ENCODE data around the gene ARID3B. TPM values are rescaled to one million over a fixed set of nuclear protein-coding genes. Genes with fewer than 3 reads are reported as not detected.

ARID3B gene
- total and polyA plus RNA-seq, 2 of the 13 experiments (the other 11 are each of a cell fraction or from before 2014, with no cell fraction given): 5.3 to 12.8 TPM

DNA sequence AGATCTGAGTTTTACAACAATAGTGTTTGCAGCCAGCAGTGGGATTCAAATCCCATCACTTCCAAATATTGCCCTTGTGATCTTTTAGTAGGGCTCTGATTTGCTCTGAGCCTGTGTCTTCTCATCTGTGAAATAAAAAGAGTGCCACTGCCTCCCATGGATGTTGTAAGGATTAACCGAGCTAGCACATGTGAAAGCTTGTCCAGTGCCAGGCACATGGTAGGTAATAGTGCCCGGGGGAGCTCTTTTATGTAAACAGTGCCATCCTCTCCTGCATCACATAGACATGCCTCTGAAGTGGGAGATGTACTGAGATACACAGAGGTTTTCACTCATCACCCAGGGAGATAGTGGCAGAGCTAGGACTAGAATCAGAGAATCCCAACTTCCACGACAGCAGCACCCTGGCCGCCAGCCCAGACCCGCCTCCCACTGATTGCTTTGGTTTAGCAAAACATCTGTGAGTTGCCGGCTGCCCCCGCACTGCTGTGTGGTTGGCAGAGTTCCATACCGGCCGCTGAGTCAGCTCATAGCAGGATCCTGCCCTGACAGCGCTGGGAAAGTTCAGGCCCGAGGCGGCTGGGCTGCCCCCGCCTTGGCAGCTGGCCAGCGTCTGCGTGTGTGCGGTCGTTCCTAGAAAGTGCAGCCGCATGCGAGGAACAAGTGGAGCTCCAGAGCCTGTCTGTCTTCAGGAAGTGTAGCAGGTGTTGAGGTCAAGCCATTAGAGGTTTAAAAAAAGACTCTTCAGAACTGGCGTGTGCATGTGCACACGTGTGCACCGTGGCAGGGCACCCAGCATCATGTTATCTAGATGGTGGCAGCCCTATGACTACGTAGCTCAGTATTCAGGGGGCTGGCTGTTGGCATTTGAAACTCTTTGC is 5.0 kb downstream of the ARID3B start (continued):
- TF ChIP-seq, protein P1, sequence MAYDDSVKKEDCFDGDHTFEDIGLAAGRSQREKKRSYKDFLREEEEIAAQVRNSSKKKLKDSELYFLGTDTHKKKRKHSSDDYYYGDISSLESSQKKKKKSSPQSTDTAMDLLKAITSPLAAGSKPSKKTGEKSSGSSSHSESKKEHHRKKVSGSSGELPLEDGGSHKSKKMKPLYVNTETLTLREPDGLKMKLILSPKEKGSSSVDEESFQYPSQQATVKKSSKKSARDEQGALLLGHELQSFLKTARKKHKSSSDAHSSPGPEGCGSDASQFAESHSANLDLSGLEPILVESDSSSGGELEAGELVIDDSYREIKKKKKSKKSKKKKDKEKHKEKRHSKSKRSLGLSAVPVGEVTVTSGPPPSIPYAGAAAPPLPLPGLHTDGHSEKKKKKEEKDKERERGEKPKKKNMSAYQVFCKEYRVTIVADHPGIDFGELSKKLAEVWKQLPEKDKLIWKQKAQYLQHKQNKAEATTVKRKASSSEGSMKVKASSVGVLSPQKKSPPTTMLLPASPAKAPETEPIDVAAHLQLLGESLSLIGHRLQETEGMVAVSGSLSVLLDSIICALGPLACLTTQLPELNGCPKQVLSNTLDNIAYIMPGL (CRISPR knock-in tag; IDR thresholded peaks at IDR 0.05; ENCODE audit: borderline replicate concordance in 1 of 2, low read depth in 1 of 2): peak; percentile 49 to 58; a peak in 3 of 4 replicates
- TF ChIP-seq, protein P2, sequence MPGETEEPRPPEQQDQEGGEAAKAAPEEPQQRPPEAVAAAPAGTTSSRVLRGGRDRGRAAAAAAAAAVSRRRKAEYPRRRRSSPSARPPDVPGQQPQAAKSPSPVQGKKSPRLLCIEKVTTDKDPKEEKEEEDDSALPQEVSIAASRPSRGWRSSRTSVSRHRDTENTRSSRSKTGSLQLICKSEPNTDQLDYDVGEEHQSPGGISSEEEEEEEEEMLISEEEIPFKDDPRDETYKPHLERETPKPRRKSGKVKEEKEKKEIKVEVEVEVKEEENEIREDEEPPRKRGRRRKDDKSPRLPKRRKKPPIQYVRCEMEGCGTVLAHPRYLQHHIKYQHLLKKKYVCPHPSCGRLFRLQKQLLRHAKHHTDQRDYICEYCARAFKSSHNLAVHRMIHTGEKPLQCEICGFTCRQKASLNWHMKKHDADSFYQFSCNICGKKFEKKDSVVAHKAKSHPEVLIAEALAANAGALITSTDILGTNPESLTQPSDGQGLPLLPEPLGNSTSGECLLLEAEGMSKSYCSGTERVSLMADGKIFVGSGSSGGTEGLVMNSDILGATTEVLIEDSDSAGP (CRISPR knock-in tag; IDR thresholded peaks at IDR 0.05; ENCODE audit: borderline replicate concordance): peak; percentile 90; the same call in 1 of the 2 replicates
- TF ChIP-seq, protein P3, sequence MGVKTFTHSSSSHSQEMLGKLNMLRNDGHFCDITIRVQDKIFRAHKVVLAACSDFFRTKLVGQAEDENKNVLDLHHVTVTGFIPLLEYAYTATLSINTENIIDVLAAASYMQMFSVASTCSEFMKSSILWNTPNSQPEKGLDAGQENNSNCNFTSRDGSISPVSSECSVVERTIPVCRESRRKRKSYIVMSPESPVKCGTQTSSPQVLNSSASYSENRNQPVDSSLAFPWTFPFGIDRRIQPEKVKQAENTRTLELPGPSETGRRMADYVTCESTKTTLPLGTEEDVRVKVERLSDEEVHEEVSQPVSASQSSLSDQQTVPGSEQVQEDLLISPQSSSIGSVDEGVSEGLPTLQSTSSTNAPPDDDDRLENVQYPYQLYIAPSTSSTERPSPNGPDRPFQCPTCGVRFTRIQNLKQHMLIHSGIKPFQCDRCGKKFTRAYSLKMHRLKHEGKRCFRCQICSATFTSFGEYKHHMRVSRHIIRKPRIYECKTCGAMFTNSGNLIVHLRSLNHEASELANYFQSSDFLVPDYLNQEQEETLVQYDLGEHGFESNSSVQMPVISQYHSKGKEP (CRISPR knock-in tag; IDR thresholded peaks at IDR 0.05): no peak
- peak; percentile 36; the same call in 1 of the 2 replicates for TF ChIP-seq ZNF747 (CRISPR knock-in tag; IDR thresholded peaks at IDR 0.05; ENCODE audit: borderline replicate concordance)
- TF ChIP-seq ZMAT3 (CRISPR knock-in tag; conservative IDR thresholded peaks at IDR 0.05): no peak
- peak; percentile 91 for TF ChIP-seq ZNF124 (CRISPR knock-in tag; IDR thresholded peaks at IDR 0.05)
- no peak for TF ChIP-seq JARID2 (CRISPR knock-in tag; IDR thresholded peaks at IDR 0.05; ENCODE audit: insufficient replicate concordance)
- peak; percentile 97 for TF ChIP-seq ZNF746 (CRISPR knock-in tag; IDR thresholded peaks at IDR 0.05)
- TF ChIP-seq ZNF12 (CRISPR knock-in tag; IDR thresholded peaks at IDR 0.05): peak; percentile 58
- TF ChIP-seq FLYWCH1 (CRISPR knock-in tag; IDR thresholded peaks at IDR 0.05): no peak
- TF ChIP-seq ZNF564 (CRISPR knock-in tag; IDR thresholded peaks at IDR 0.05): no peak
- TF ChIP-seq HNF4A (CRISPR knock-in tag; IDR thresholded peaks at IDR 0.05): peak; percentile 69
- no peak for TF ChIP-seq ZNF781 (CRISPR knock-in tag; IDR thresholded peaks at IDR 0.05; ENCODE audit: borderline replicate concordance, not compliant biosample characterization)
- no peak for TF ChIP-seq ELF4 (CRISPR knock-in tag; IDR thresholded peaks at IDR 0.05; ENCODE audit: borderline replicate concordance)
- no peak for TF ChIP-seq POLR2A (IDR thresholded peaks at IDR 0.05; ENCODE audit: insufficient read depth in 1 of 2, low read depth in 2 of 2, low read length in 2 of 2)
- TF ChIP-seq HOXD1 (CRISPR knock-in tag; IDR thresholded peaks at IDR 0.05): peak; percentile 44; the same call in 1 of the 2 replicates
- TF ChIP-seq KLF13 (CRISPR knock-in tag; IDR thresholded peaks at IDR 0.05): no peak
- 0 out of 2 replicates have a peak, but pooled peaks have one; percentile 67 for TF ChIP-seq AHR (CRISPR knock-in tag; IDR thresholded peaks at IDR 0.05)
- TF ChIP-seq MIER2 (CRISPR knock-in tag; IDR thresholded peaks at IDR 0.05): peak; percentile 82
- TF ChIP-seq GATAD1 (CRISPR knock-in tag; IDR thresholded peaks at IDR 0.05): peak; percentile 77
- TF ChIP-seq ZNF7 (CRISPR knock-in tag; IDR thresholded peaks at IDR 0.05): no peak
- TF ChIP-seq, protein P4, sequence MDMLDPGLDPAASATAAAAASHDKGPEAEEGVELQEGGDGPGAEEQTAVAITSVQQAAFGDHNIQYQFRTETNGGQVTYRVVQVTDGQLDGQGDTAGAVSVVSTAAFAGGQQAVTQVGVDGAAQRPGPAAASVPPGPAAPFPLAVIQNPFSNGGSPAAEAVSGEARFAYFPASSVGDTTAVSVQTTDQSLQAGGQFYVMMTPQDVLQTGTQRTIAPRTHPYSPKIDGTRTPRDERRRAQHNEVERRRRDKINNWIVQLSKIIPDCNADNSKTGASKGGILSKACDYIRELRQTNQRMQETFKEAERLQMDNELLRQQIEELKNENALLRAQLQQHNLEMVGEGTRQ (IDR thresholded peaks at IDR 0.05; ENCODE audit: low read depth, low read length): no peak
- TF ChIP-seq, protein P4 (CRISPR knock-in tag; IDR thresholded peaks at IDR 0.05; ENCODE audit: borderline replicate concordance): no peak

All from HepG2 (cell line).